Naive B cell (primary cell): ENCODE data around the gene TSKS. TPM values are rescaled to one million over a fixed set of nuclear protein-coding genes. Genes with fewer than 3 reads are reported as not detected.

Source experiments
- ATAC-seq, 2 donors: fragments of 150-1000 bp; cut with Tn5 transposase; 2 replicates each; pipeline ENCODE4 v1.10.0; 2021; ENCODE audit warnings: low read depth in 2 of 2, mild to moderate bottlenecking in 2 of 2, moderate library complexity in 2 of 2
- DNase-seq: peaks from one replicate; pipeline ENCODE4 v3.0.0; 2022
- H3K27ac Mint-ChIP-seq, 6 donors: one replicate each; pipeline ENCODE4 v1.8.0; 2020 to 2022; ENCODE audit warnings: mild to moderate bottlenecking in 6 of 6, mixed read lengths in 6 of 6, moderate library complexity in 5 of 6, inconsistent platforms in 2 of 6
- H3K27me3 Mint-ChIP-seq, 3 donors: one replicate each; pipeline ENCODE4 v1.8.0; 2021 to 2022; ENCODE audit warnings: mixed read lengths in 3 of 3, mild to moderate bottlenecking in 1 of 3
- H3K36me3 Mint-ChIP-seq, 2 donors: one replicate each; pipeline ENCODE4 v1.8.0; 2020 to 2022; ENCODE audit warnings: mixed read lengths in 2 of 2, inconsistent platforms in 1 of 2, mild to moderate bottlenecking in 1 of 2
- H3K4me1 Mint-ChIP-seq, 3 donors: one replicate each; pipeline ENCODE4 v1.8.0; 2020 to 2022; ENCODE audit warnings: mixed read lengths in 3 of 3, inconsistent platforms in 1 of 3, mild to moderate bottlenecking in 1 of 3, moderate library complexity in 1 of 3
- H3K4me3 Mint-ChIP-seq, 8 donors: one replicate each; pipeline ENCODE4 v1.8.0; 2020 to 2022; ENCODE audit warnings: mild to moderate bottlenecking in 8 of 8, mixed read lengths in 8 of 8, moderate library complexity in 8 of 8, inconsistent platforms in 2 of 8
- H3K9me3 Mint-ChIP-seq, 7 donors: one replicate each; pipeline ENCODE4 v1.8.0; 2020 to 2022; ENCODE audit warnings: mixed read lengths in 7 of 7, mild to moderate bottlenecking in 5 of 7, inconsistent platforms in 2 of 7, moderate library complexity in 1 of 7
- polyA plus RNA-seq, 6 donors: library from polyadenylated mRNA; unstranded; fragments of 300-500 nt; fragmentation: Illumina TruSeq; gene quantifications; one replicate each; pipeline ENCODE4 v1.2.3, GENCODE V29; 2021; ENCODE audit warnings: low read depth in 6 of 6

TSKS gene
- polyA plus RNA-seq, 6 donors from 2014 or later = 0.18 TPM; not detected in 5

DNA sequence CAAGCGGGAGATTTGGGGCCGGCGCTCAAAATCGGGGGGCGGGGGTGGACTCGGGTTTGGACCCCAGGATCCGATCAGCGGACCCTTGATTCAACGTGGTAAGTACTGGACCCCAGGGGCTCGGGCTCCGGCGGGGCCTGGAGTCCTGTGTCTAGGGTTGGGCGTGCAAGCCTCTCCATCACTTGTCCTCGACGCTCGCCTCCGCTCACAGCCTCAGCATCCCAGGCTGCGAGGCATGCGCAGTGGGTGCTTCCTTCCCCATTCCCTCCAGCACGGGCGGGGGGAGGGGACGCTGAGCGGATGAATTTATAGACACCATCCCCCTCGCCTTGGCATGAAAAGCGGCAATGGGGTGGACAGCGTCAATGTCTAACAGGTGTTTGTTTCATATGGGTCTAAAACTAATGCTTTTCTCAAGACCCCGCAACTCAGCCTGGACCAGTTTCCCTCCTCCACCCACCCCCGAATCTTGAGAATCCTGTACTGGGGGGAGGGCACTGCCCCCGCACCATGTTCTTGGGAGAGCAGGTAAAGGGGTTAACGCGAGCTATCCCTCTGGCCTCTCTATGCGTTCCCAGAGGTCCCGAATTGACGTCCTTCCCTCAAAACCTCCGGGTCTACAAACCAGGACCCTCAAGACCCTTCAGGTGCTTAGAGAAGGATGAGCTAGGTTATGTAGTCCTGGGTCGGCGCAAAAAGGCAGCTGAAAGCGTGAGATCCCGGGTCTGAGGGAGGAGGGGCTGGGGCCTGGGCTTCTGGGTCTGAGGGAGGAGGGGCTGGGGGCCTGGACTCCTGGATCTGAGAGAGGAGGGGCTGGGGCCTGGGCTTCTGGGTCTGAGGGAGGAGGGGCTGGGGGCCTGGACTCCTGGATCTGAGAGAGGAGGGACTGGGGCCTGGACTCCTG lies 71.6 kb downstream of the TSKS start:
- DNase-seq = no peak
- peak; percentile 19 to 34 for ATAC-seq
- peak overlapping the region; percentile 79 to 95 (median 88) for H3K4me3 Mint-ChIP-seq
- H3K27ac Mint-ChIP-seq = peak overlapping the region in 2 of 6 donors; percentile 3 to 28
- peaks cover 0 to 3% (median 0%) of the 10 kb centered on the region in 7 donors for H3K9me3 Mint-ChIP-seq
- H3K4me1 Mint-ChIP-seq = peaks cover 19 to 23% (median 21%) of the 10 kb centered on the region in 3 donors
- H3K27me3 Mint-ChIP-seq = peaks cover 24 to 42% (median 41%) of the 10 kb centered on the region in 3 donors
- H3K36me3 Mint-ChIP-seq = peaks cover 0 to 18% of the 10 kb centered on the region in 2 donors

- no peak for DNase-seq
- Mint-ChIP-seq H3K9me3 (peaks cover 0 to 3% (median 0%) of the 10 kb centered on the region in 7 donors), H3K36me3 (peaks cover 0 to 21% of the 10 kb centered on the region in 2 donors), H3K4me3 (peak within 1 kb of the TSS; percentile 79 to 95 (median 88)), H3K27ac (peak within 1 kb of the TSS in 4 of 6 donors; percentile 3 to 63 (median 22)), H3K27me3 (peaks cover 24 to 42% (median 41%) of the 10 kb centered on the region in 3 donors), H3K4me1 (peaks cover 19 to 23% (median 22%) of the 10 kb centered on the region in 3 donors)
- peak; percentile 50 to 59 for ATAC-seq
Measured at GRCh38 chr19:49690656-49691242, 72.4 kb downstream of the TSKS start, which contains the start of gene CPT1C. Gene CPT1C, plus strand, starts transcription at chr19:49691116. Its CDS starts 1,137 bp downstream, at chr19:49692253.

- Mint-ChIP-seq H3K27ac (peak overlapping the region in 2 of 6 donors; percentile 3 to 16), H3K27me3 (peaks cover 24 to 42% (median 41%) of the 10 kb centered on the region in 3 donors), H3K36me3 (peaks cover 0 to 27% of the 10 kb centered on the region in 2 donors), H3K4me3 (peak overlapping the region; percentile 79 to 95 (median 88)), H3K4me1 (peaks cover 19 to 25% (median 23%) of the 10 kb centered on the region in 3 donors), H3K9me3 (peaks cover 0 to 3% (median 0%) of the 10 kb centered on the region in 7 donors)
- ATAC-seq = peak; percentile 48
- DNase-seq = no peak
Measured at GRCh38 chr19:49690079-49690655, 72.9 kb downstream of the TSKS start.

Other genes starting within 250 kb of the TSKS start
- under 1 TPM in 2 of 6 donors, not detected in 4; 0.17 to 0.43 TPM for gene RCN3, start 235.3 kb downstream of the TSKS start, polyA plus RNA-seq
- 100 to 1,000 TPM in 5 of 6 donors, 10 to 100 TPM in 1; 89.5 to 136 (median 113) TPM for gene NOSIP, start 182.8 kb downstream of the TSKS start, polyA plus RNA-seq
- under 1 TPM in 5 of 6 donors, not detected in 1; 0.20 to 0.79 (median 0.62) TPM for gene PRRG2, start 182.0 kb downstream of the TSKS start, polyA plus RNA-seq
- under 1 TPM; 0.09 to 0.77 (median 0.29) TPM for gene PRR12, start 172.1 kb downstream of the TSKS start, polyA plus RNA-seq
- 10 to 100 TPM; 16.6 to 24.9 (median 19.9) TPM for gene RRAS, start 123.2 kb downstream of the TSKS start, polyA plus RNA-seq
- gene SCAF1, start 121.1 kb downstream of the TSKS start, polyA plus RNA-seq = 1 to 10 TPM in 3 of 6 donors, under 1 TPM in 2, not detected in 1; 0.84 to 2.9 (median 1.1) TPM
- 10 to 100 TPM; 39.3 to 60.5 (median 52.4) TPM for gene IRF3, start 97.4 kb downstream of the TSKS start, polyA plus RNA-seq
- 10 to 100 TPM in 4 of 6 donors, 1 to 10 TPM in 2; 8.0 to 12.7 (median 10.6) TPM for gene BCL2L12, start 97.4 kb downstream of the TSKS start, polyA plus RNA-seq
- gene PRMT1, start 86.0 kb downstream of the TSKS start, polyA plus RNA-seq = 100 to 1,000 TPM; 175 to 363 (median 192) TPM
- gene ADM5, start 73.7 kb downstream of the TSKS start, polyA plus RNA-seq = under 1 TPM in 4 of 6 donors, not detected in 2; 0.19 to 0.47 (median 0.26) TPM
- not detected for gene CPT1C, start 72.2 kb downstream of the TSKS start, polyA plus RNA-seq
- gene AP2A1, start 3.7 kb upstream of the TSKS start, polyA plus RNA-seq = 1 to 10 TPM; 3.9 to 8.0 (median 5.0) TPM
- 1 to 10 TPM; 4.7 to 8.4 (median 5.7) TPM for gene FUZ, start 50.0 kb upstream of the TSKS start, polyA plus RNA-seq
- 10 to 100 TPM; 21.2 to 49.7 (median 28.9) TPM for gene MED25, start 55.0 kb upstream of the TSKS start, polyA plus RNA-seq
- gene PTOV1, start 87.9 kb upstream of the TSKS start, polyA plus RNA-seq = 10 to 100 TPM; 46.1 to 98.3 (median 60.3) TPM
- 10 to 100 TPM; 39.4 to 64.9 (median 49.8) TPM for gene PNKP, start 104.3 kb upstream of the TSKS start, polyA plus RNA-seq
- gene AKT1S1, start 114.0 kb upstream of the TSKS start, polyA plus RNA-seq = 1 to 10 TPM; 1.5 to 6.0 (median 3.2) TPM
- gene TBC1D17, start 114.4 kb upstream of the TSKS start, polyA plus RNA-seq = 10 to 100 TPM; 10.5 to 20.6 (median 12.3) TPM
- 1 to 10 TPM in 1 of 6 donors, under 1 TPM in 1, not detected in 4; 0.66 to 1.2 TPM for gene IL4I1, start 133.6 kb upstream of the TSKS start, polyA plus RNA-seq
- gene ATF5, start 165.9 kb upstream of the TSKS start, polyA plus RNA-seq = under 1 TPM in 5 of 6 donors, not detected in 1; 0.49 to 0.99 (median 0.71) TPM
- 10 to 100 TPM; 30.3 to 59.2 (median 51.3) TPM for gene NUP62, start 166.2 kb upstream of the TSKS start, polyA plus RNA-seq
- gene SIGLEC11, start 197.9 kb upstream of the TSKS start, polyA plus RNA-seq = not detected